HTERT RPE-1 (cell line): Measurements from ENCODE around the gene MUC5B.

Experiments used
- in situ Hi-C: fragments of 300-500 bp; cut with MboI; formaldehyde crosslinking; loops from 4 replicates; pipeline ENCODE4 v1.14.3; 2020; ENCODE audit warnings: low sequenced_read_pairs

MUC5B gene

DNA sequence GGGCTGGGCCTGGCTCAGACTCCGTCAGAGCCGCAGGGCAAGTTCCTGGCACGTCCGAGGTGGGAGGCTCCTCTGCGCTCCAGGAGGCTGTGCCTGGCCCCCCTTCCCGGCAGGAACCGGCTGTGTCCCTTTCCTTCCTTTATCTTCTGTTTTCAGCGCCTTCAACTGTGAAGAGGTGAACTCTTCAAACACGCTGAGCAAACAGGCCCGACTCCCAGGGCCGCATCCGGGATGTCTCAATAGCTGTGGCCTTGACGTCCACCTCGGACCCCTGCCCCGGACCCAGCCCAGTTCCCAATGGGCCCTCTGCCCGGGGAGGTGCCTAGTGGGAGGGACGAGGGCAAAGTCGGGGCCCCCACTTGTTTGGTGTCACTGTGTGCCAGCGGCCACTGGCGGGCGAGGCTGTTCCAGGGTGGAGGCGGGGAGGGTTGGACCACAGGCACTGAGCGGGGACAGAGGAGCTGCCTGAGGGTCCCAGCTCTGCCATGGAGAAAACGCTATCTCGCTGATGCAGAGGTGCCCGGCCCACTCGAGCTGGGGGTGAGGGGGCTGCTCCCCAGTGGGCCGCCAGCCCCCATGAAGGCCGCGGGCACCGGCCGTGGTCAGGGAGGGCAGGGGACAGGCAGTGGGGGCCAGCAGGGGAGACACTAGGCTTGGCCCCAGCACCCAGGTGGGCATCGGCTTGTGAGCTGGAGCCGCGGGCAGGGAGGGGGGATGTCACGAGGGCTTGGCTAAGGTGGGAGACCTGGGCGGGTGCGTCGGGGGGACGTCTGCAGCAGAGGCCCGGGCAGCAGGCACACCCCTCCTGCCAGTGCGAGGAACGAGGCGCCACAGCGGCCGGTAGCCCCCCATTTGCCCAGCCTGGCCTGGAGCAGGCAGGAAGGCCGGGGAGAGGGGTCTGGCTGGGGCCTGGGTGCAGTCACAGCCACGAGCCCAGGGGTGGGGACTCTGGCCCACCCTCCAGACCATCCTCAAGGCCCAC lies 2.7 kb upstream of the MUC5B start:
- in situ Hi-C loops = no loop called here

DNA sequence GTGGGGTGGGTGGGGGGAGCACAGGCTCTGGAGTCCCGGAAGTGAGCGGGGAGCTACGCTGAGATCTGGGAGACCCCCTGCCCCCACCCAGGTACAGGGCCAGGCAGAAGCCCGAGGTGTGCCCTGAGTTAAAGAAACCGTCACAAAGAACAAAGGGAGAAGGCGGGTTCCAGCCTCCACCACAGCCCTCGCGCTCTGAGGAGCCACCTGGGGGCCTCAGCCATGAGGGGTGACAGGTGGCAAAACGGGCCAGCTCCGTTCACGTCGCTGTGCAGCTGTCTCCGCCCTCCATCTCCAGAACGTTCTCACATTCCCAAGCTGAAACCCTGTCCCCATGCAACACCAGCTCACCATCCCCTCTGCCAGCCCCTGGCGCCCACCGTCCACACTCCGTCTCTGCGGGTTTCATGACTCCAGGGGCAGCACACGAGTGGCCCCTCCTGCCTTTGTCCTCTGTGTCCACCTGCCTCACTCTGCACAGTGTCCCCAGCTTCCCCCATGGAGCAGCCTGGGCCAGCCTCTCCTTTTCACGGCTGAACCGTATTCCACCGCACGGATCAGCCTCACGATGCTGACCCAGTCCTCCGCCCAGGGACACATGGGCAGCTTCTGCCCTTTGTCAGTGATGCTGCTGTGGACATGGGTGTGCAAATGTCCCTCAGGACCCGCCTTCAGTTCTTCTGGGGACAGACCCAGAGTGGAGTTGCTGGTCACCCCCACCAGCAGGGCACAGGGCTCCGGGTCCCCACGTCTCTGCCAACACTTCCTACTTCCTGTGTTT lies 1.7 kb upstream of the MUC5B start:
- in situ Hi-C loops = no loop called here

DNA sequence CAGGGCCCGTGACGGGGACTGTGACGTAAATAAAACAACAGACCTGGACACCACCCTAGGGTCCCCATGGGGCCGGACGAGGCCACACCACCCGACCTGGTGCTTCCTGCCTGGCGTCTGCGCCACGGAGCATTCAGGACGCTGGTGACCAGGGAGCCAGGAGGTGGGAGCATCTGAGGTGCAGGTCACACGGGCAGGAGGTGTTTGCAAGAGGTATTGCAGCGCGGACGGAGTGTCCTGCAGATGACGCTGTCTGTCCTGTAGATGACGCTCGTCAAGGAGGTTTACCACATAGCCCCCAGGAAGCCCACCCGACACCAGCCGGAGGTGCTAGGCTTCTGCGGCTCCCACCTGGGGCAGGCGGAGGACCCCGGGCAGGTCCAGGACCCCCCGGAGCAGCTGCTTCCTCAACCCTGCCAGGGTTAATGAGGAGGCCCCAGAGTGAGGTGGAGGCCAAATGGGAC lies 986 bp upstream of the MUC5B start:
- in situ Hi-C loops = no loop called here

DNA sequence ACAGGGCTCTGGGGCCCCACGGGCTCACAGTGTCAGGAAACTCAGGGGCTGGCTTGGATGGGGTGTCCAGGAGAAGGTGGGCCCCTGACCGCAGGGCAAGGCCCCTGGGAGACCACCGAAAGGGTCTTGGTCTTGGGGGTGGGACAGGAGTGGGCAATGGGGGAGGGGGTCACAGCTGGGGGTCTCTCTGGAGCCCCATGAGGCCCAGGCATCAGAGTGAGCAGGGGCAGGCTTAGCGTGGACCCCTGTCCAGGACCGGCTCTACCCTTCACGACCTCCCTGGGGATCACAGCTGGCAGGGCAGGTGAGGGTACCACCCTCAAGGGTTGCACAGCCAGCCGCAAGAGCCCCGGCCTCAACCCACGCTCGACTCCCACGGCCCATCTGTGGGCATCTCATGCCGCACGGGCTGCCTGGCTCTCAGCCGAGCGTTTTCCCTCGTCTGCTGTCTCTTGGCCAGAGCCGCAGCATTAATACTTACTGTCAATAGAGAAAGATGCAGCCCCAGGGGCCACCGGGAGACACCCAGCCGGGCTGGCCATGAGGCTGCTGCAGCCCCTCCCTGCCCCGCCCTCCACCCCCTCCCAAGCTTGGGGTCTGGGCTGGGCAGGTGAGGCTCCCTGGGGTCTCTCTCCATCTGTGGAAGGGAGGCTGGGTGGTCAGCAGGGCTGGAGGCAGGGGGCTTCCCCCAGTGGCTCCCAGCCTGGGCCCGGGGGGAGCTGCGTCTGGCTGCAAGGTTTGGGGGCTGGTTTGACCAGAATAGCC lies 662 bp downstream of the MUC5B start:
- in situ Hi-C loops = no loop called here

DNA sequence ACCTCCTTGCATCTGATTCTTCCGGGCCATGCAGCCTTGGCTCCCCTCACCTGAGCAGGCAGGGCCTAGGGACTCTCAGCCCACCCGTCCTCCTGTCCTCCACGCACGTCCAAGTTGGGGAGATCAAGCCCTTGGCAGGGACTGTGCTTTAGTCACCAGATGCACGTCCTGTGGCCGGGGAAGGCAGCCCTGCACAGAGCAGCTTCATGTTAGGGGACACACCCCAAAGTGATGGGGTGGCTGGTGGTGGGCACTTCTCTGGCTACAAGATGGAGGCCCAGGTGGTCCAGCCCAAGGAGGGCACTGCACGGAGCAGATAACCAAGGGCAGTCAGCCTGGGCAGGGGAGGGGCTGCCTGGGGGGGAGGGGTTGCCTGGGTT lies 1.2 kb downstream of the MUC5B start:
- in situ Hi-C loops = no loop called here

DNA sequence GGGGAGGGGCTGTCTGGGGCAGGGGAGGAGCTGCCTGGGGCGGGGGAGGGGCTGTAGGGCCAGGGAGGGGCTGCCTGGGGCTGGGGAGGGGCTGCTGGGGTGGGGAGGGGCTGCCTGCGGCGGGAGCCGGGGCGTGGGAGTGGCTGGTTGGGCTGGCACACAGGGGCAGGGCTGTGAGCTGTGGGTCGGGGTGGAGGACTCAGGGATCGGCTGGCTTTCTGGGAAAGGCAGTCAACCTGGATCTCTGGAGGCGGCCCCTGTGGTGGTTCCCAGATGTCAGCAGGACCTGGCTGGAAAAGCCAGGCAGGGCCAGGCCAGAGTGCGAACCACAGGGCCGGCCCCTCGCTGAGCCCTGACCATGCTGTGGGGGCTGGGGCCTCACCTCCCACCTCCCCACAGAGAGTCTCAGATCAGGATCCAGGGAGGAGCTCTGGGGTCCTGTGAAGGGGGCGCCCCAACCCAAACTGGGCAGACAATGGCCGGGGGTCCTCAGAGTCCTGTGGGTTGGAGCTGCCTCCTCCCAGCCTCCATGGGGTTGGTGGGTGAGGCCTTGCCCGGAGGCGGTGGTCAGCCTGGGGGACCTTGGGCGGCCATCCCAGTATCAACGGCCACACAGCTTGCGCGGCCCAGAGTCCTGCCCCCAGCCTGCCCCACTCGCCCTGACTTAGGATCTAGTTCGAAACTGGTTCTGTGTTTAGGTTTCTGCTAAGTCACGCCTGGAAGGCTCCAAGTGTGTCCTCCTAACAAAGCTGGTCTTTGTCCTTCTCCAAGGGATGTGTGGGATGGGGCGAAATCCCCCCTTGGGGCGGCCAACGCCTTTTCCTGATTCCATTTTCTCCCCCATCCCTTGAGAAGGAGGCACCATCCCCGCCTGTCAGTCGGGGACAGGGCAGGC lies 1.9 kb downstream of the MUC5B start:
- in situ Hi-C loops = no loop called here

DNA sequence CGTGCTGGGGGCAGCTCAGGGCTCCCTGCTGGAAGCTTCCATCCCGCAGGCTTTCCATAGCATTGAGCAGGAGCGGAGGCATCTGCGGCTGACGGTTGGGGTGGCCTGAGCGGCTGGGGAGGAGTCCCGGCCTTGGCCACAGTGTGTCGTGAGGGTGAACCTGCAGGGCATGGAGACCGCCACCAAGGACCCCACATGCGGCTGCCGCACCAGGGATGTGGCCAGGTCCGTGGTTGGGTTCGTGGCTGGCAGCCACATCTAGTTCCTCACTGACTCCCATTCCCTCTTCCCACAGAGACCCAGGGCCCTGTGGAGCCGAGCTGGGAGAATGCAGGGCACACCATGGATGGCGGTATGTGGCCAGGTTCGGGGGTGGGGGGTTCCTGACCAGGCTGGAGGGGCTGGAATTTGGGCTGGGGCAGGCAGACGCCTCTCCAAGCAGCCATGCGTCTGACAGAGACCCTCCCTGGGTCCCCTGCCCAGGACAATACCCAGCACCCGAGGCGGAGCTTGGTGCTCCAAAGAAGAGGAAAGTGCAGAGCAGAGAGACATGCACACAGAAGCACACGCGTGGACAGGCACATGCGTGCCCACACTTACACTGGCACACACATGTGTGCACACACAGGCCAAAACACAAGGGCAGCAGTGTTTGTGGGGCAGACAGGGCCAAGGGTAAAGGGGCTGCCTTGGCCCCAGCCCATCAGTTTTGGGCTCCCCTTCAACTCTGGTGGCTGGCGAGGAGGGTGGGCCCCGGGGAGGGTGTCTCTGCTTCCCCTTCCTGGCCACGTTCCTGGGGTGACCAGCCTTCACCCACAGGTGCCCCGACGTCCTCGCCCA lies 2.7 kb downstream of the MUC5B start:
- in situ Hi-C loops = no loop called here

DNA sequence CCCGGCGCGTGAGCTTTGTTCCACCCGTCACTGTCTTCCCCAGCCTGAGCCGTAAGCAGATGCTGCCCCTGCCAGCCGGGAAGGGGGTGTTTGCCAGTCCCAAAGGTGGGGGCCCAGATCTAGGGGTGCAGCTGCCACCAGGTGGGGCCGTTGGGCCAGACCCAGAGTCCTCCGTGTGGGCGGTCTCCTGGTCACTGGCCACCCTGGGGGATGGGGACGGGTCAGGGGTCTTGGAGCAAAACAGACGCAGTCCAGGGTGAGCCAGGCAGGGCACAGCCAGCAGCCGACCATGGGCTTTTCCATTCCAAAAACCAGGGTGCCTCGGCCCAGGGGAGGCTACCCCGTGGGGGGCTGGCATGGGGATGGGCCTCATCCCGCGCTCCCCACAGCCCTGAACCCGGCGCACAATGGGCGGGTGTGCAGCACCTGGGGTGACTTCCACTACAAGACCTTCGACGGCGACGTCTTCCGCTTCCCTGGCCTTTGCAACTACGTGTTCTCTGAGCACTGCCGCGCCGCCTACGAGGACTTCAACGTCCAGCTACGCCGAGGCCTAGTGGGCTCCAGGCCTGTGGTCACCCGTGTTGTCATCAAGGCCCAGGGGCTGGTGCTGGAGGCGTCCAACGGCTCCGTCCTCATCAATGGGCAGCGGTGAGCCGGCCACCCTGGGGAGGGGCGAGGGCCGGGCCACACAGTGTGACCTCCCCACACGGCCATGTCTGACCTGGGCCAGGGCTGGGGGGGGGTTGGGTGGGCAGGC lies 3.5 kb downstream of the MUC5B start:
- in situ Hi-C loops = no loop called here

DNA sequence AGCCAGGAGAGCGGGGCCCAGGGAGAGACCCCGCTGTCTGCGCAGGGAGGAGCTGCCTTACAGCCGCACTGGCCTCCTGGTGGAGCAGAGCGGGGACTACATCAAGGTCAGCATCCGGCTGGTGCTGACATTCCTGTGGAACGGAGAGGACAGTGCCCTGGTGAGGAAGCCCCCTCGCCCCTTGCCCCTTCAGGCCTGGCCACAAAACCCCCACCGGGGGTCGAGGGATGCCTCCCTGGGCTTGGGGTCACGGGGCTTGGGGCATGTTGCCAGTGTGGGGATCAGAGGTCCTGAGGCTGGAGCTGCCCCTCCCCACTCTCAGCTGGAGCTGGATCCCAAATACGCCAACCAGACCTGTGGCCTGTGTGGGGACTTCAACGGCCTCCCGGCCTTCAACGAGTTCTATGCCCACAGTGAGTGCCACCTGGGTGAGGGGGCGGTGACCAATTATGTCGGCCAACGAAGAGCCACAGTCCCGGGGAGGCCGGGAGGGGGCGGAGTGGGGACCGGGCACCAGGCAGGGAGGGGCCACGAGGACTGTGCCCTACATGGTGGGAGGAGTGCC lies 4.2 kb downstream of the MUC5B start:
- in situ Hi-C loops = no loop called here

DNA sequence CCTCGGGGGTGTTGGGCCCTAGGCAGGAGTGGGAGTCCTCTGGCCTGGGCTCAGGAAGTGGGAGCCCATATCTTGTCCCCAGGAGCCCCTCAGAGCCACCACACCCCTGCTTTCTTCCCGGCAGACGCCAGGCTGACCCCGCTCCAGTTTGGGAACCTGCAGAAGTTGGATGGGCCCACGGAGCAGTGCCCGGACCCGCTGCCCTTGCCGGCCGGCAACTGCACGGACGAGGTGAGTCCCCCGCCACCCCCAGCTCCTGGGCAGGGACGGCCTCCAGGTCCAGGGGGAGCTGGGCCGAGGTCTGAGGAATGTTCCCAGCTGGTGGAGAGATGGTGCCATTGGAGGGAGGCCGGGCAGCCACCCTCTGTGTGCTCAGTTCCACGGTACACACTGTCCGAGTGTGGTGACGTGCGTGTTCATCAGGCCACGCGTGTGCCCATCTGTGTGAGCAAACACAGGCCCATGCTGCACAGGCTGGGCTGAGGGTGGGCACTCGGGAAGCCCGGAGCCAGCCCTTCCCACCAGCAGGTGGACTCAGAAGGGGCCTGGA lies 4.8 kb downstream of the MUC5B start:
- in situ Hi-C loops = no loop called here

DNA sequence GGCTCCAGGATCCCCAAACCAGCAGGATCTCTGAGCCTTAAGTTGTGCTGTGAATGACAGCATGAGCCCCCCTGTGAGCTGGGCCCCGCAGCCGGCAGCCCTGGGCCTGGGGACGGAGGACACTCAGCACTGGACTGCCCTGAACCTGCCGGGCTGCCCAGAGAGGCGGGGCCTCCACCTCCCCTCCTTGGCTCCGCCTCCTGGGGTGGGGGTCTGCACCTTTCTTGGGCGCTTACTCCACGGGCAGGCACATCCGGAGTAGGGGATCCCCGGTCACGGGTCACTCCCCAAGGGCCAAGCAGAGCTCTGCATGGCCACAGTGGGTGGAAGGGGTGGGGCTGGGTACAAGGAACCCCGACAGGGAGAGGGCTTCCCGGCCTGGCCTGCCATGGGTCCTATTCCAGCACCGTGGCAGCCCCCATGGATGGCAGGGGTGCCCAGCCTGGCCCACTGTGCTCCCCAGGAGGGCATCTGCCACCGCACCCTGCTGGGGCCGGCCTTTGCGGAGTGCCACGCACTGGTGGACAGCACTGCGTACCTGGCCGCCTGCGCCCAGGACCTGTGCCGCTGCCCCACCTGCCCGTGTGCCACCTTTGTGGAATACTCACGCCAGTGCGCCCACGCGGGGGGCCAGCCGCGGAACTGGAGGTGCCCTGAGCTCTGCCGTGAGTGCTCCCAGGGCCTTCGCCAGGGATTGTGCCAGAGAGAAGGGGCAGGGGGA lies 5.4 kb downstream of the MUC5B start:
- in situ Hi-C loops = no loop called here

DNA sequence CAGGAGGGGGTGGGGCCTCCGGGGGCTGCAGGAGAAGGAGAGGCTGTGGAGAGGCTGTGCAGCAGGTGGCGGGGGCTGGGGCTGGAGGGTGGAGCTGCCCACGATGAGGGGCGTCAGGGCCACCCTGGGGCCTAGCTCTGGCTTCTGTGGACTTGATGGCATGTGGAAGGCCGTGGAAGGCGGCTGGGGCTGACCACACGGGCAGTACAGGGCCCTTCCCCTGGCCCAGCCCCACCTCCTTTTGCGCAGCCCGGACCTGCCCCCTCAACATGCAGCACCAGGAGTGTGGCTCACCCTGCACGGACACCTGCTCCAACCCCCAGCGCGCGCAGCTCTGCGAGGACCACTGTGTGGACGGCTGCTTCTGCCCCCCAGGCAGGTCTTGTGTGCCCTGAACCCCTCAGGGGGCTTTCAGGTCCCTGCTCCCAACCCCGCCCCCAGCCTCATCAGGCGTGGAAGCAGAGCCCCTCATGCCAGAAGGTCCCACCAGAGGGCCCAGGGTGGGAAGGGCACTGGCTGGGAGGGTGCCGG lies 6.1 kb downstream of the MUC5B start:
- in situ Hi-C loops = no loop called here

DNA sequence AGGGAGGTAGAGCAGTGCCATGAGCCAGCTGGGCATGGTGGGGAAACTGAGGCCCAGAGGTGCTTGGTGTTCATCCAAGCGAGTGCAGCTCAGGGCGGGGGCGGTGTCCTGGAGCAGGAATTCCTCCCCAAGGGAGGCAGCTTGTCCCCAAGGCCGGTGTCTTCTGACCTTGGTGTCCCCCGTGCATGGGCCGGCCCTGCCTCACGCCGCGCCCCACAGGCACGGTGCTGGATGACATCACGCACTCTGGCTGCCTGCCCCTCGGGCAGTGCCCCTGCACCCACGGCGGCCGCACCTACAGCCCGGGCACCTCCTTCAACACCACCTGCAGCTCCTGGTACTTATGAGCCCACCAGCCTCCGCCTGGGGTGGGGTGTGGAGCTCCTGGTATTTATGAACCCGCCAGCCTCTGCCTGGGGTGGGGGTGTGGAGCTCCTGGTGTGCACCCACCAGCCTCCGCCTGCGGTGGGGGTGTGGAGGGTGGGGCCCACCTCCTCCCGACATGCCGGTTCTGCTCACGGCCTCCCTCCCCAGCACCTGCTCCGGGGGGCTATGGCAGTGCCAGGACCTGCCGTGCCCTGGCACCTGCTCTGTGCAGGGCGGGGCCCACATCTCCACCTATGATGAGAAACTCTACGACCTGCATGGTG lies 6.7 kb downstream of the MUC5B start:
- in situ Hi-C loops = no loop called here

DNA sequence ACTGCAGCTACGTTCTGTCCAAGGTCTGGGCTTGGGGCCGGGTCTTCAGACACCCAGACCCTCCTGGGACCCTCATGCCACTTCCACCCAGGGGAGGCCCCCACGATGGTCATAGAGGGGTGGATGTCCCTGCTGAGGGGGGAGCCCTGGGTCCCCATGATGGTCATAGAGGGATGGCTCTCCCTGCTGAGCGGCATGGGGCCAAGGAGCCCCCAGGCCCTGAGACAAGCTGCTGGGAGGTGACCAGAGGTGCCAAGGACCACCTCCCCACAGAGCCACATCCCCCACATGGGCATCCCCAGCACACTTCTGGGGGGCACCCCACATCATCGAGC lies 7.2 kb downstream of the MUC5B start:
- in situ Hi-C loops = no loop called here

DNA sequence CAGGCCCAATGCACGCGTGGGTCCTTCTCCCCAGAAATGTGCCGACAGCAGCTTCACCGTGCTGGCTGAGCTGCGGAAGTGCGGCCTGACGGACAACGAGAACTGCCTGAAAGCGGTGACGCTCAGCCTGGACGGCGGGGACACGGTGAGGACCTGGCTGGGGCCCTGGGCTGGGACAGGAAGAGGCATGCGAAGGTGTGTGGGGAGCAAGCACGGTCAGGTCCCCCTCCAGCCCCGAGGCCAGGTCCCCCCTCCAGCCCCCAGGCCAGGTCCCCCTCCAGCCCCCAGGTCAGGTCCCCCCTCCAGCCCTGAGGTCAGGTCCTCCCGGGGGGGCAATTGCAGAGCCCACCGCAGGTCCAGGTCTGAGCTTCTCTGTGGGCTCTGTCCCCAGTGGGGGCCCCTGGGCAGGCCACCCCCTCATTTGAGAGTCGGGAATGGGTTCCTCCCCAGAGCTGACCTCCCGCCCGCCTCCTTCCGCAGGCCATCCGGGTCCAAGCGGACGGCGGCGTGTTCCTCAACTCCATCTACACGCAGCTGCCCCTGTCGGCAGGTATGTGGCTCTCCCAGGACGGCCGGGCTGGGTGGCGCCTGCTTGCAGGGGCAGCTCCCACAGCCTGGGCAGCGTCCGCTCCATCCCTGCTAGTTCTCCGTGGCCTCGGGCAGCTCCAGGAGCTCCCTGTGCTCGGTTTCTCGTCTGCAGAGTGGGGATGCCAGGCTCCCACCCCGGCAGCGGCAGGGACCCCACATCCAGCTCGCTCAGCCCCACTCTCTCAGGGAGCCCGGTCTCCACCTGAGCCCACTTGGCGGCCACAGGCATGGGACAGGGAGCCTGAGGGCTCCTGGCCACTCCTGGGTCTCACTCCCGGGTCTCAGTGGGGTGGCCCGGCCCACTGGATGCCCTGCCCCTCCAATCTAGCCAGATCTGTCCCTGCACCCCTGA lies 7.9 kb downstream of the MUC5B start:
- in situ Hi-C loops = no loop called here
